ENCODE data around the gene CACNA1A.
A peak's percentile ranks its signal among the peaks of the same experiment; 100 is the strongest.
"Not testable (repeated sequence)": the region's sequence is repeated elsewhere in the genome, so short reads cannot be mapped to it uniquely, and the experiment has no call there.

The CACNA1A gene

GRCh38 chr19:13220847-13221246 lies 285.4 kb downstream of the CACNA1A start:
- DNase-seq: no peak

- peak; percentile 60 for DNase-seq
These were observed 290.5 kb downstream of the CACNA1A start for GRCh38 chr19:13215572-13216380.

DNA sequence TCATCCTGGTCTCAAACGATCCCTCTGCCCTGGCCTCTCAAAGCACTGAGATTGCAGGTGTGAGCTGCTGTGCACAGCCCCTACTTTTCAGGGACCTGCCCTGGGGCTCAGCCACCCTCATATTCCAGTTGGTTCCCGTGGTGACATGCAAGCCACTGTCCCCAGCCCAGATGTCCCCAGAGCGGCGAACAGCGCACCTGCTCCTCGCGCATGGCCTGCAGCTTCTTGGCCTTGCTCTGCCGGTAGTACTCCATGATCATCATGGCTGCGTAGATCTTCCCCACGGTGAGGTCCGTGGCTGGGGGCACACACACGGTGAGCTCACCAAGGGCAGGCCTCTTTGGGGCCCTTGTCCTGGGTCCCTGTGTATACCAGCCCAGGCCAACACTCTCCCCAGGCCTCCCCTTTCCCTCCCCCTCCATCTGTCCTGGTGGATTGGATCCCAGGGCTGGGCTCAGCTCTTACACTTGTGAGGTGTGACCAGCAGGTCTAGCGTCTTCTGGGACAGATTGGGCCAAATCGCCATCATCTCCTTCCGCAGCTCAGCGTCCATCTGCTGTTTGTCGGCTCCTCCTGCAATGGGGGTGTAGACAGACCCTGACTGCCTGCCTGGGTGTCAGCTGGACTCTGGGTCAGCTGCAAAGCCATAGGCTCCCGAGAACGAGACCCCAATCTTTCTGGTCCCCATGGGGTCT lies 292.1 kb downstream of the CACNA1A start:
- no peak for DNase-seq

GRCh38 chr19:13212759-13213330 lies 293.4 kb downstream of the CACNA1A start:
- peak; percentile 79 for DNase-seq

DNA sequence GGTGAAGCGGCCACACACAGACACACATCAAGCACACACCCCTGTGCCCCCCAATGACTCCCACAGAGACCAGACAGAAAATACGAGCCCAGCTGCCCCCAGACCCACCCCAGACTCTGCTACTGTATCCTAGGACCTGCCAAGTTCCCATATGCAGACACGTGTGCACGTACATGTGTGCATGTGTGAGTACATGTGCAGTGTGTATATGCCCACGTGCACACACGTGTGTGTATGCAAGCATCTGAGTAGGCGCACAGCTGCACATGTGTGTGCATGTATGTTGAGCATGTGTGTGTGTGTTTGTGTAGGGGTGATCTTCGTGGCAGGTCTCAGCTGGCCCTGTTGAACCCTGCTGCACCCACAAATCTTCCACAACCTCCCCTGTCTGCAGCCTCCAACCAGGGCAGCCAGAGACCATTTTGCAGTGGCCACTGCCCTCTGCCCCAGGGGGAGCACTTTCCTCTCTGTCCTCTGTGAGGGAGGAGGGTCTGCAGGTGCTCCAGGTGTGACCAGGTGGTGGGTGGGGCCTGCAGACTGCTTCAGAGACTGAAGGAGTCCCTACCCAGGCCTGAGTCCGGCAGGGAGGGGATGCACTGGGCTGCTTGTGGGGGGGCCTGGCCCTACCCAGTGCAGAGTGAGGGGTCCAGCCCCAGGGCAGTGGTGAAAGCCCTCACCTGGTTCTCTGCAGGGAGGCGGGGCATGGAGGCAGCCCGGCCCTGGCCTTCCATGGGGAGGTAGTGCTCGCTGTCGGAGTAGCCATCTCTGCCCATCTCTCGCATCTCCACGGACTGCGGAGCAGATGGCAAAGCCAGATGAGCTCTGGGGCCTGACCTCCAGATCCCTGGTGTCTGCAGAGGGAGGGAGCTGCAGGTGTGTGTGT lies 294.6 kb downstream of the CACNA1A start:
- no peak for DNase-seq

- no peak for DNase-seq
These were observed 295.3 kb downstream of the CACNA1A start for GRCh38 chr19:13210941-13211340.

DNA sequence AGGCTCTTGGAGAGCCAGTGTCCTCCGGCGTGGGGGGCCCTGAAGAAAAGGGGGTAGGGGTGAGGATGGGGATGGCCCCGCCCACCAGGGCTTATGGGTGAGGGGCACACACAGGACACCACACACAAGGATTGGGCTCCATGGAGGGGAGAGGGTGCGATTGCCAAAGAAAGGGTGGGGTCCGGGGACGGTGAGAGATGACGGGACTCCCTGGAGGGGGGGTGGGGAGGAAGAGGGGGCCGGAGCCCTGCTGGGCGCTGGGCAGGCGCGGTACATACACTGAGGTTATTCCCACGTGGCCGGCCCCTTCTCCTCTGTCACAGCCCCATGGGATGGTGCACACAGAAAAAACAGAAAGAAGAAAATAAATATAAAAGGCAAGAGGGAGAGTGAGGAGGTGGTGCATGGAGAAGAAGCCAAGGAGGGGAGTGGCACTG lies 295.9 kb downstream of the CACNA1A start:
- no peak for DNase-seq

DNA sequence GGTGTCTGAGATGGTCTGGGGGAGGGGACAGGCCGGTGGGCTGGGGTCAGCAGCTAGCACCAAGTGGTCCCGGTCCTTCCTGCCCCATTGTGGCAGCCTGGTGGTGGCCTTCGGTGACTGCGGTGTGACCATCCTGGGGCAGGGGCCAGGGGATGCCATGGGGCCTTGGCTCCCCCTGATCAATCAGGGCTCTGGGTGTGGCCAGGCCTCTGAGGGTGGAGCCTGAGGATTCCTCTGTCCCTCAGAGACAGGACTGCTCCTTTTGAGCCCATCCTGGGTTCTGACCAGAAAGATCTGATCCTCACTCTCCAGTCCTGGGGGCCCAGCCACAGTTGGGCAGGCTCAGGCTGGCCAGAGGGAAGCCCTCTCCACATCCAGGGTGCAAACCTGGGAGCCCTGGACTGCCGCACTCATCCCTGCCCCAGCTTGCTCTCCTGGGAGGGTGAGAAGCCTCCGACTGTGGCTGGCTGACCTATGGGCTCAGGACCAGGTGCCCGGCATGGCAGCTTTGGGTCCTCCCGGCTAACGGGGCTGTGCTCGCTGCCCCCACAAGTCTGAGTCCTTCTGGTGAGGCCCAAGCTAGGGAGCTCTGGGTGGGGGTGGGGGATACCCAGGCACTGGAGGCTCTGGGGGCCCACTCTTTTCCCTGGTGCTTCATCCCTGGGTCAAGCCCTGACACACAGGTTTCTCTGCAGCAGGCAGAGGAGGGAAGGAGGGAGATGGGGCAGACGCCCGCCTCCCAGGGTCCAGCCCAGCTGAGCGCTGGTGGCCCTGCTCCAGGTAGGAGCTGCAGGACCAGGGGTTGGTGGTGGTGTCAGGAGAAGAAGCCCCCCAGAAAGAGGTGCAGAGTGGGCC lies 296.6 kb downstream of the CACNA1A start:
- DNase-seq: no peak

GRCh38 chr19:13208672-13209483 lies 297.4 kb downstream of the CACNA1A start:
- DNase-seq: no peak

- DNase-seq: peak; percentile 66
These were observed 298.2 kb downstream of the CACNA1A start for GRCh38 chr19:13207846-13208671.

- DNase-seq: no peak
These were observed 298.9 kb downstream of the CACNA1A start for GRCh38 chr19:13207237-13207845.

GRCh38 chr19:13206587-13206986 lies 299.7 kb downstream of the CACNA1A start:
- DNase-seq: no peak

- DNase-seq: not testable (repeated sequence)
These were observed 304.2 kb downstream of the CACNA1A start for GRCh38 chr19:13202112-13202511.

GRCh38 chr19:13198634-13199033 lies 307.6 kb downstream of the CACNA1A start:
- no peak for DNase-seq

DNA sequence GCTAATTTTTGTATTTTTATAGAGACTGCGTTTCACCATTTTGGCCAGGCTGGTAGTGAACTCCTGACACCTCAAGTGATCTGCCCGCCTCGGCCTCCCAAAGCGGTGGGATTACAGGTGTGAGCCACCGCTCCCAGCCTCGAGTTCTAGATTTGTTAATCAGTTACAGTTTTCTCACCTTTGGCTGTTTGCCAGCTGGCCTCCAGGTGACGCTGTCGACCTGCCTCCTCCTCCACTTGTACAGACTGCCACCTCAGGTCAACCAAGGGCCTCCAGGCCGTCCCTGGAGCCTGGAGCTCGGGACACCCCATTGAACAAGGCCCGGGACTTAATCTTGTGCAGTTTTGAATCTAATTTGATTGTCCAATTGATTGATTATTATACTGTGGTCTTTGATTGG lies 310.6 kb downstream of the CACNA1A start:
- peak; percentile 78 for DNase-seq

GRCh38 chr19:13190781-13191540 lies 315.3 kb downstream of the CACNA1A start:
- no peak for DNase-seq

DNA sequence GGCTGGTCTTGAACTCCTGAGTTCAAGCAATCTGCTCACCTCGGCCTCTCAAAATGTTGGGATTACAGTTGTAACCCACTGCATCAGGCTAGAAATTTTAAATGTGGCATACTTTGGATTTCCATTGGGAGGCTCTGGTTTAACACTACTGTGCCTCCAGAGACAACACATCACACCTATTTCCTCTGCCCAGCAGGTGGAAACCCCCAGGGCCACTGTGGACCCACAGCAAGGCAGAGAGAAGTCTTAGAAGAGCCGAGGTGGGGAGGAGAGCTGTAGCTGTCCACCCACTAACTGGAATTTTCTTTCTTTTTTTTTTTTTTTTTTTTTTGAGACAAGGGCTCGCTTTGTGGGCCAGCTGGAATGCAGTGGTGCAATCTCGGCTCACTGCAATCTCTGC lies 316.7 kb downstream of the CACNA1A start:
- DNase-seq: no peak

DNA sequence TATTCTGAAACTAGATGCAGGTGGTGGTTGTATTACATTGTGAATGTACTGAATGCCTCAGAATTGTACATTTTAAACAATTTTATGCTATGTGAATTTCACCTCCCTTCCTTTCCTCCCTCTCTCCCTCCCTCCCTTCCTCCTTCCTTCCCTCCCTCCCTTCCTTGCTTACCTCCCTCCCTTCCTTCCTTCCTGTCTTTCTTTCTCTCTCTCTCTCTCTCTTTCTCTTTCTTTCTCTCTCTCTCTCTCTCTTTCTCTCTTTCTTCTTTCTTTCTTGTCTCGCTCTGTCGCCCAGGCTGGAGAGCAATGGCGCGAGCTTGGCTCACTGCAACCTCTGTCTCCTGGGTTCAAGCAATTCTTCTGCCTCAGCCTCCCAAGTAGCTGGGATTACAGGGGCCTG lies 318.9 kb downstream of the CACNA1A start:
- no peak for DNase-seq

DNA sequence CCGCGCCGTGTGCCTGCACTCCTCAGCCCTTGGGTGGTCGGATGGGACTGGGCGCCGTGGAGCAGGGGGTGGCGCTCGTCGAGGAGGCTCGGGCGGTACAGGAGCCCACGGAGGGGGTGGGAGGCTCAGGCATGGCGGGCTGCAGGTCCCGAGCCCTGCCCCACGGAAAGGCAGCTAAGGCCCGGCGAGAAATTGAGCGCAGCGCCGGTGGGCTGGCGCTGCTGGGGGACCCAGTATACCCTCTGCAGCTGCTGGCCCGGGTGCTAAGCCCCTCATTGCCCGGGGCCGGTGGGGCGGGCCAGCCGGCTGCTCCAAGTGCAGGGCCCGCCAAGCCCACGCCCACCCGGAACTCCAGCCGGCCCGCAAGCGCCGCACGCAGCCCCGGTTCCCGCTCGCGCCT lies 319.6 kb downstream of the CACNA1A start:
- DNase-seq: not testable (repeated sequence)
